SJSA1 (cell line): Measurements from ENCODE around the gene DKK1. TPM values are rescaled to one million over a fixed set of nuclear protein-coding genes. Genes with fewer than 3 reads are reported as not detected.
"Not testable (repeated sequence)": the region's sequence is repeated elsewhere in the genome, so short reads cannot be mapped to it uniquely, and the experiment has no call there.

ENCODE experiments used
- DNase-seq, 2 experiments: peaks; one replicate each; pipeline ENCODE4 v3.0.0-alpha.2; 2015 to 2020; ENCODE audit warnings: low spot score in 2 of 2, low read depth in 1 of 2
- H3K27ac ChIP-seq: fragments of 250-450 bp; sonication (Bioruptor Pico); 2 replicates; pipeline ENCODE4 v1.5.1; 2020; ENCODE audit warnings: mild to moderate bottlenecking, moderate library complexity
- H3K27me3 ChIP-seq: fragments of 250-450 bp; sonication (Bioruptor Pico); replicated peaks from 2 replicates; pipeline ENCODE4 v1.5.1; 2020; ENCODE audit warnings: mild to moderate bottlenecking, moderate library complexity
- H3K36me3 ChIP-seq: fragments of 250-450 bp; sonication (Bioruptor Pico); 2 replicates; pipeline ENCODE4 v1.5.1; 2020; ENCODE audit warnings: mild to moderate bottlenecking
- H3K4me1 ChIP-seq: fragments of 250-450 bp; sonication (Bioruptor Pico); replicated peaks from 2 replicates; pipeline ENCODE4 v1.6.1; 2021; ENCODE audit warnings: mild to moderate bottlenecking
- H3K4me3 ChIP-seq: fragments of 250-450 bp; sonication (Bioruptor Pico); 2 replicates; pipeline ENCODE4 v1.5.1; 2020; ENCODE audit warnings: mild to moderate bottlenecking
- H3K9me3 ChIP-seq: fragments of 250-450 bp; sonication (Bioruptor Pico); replicated peaks from 2 replicates; pipeline ENCODE4 v1.5.1; 2020; ENCODE audit warnings: mild to moderate bottlenecking
- total RNA-seq: library from RNA; depleted of rRNA; stranded (reverse); fragments of >200 nt; shearing (Covaris generic); gene quantifications from 2 replicates; pipeline ENCODE4 v1.2.3, GENCODE V29; 2014

The DKK1 gene
- total RNA-seq, 1 experiment from 2014 or later, result 29.7 TPM

DNA sequence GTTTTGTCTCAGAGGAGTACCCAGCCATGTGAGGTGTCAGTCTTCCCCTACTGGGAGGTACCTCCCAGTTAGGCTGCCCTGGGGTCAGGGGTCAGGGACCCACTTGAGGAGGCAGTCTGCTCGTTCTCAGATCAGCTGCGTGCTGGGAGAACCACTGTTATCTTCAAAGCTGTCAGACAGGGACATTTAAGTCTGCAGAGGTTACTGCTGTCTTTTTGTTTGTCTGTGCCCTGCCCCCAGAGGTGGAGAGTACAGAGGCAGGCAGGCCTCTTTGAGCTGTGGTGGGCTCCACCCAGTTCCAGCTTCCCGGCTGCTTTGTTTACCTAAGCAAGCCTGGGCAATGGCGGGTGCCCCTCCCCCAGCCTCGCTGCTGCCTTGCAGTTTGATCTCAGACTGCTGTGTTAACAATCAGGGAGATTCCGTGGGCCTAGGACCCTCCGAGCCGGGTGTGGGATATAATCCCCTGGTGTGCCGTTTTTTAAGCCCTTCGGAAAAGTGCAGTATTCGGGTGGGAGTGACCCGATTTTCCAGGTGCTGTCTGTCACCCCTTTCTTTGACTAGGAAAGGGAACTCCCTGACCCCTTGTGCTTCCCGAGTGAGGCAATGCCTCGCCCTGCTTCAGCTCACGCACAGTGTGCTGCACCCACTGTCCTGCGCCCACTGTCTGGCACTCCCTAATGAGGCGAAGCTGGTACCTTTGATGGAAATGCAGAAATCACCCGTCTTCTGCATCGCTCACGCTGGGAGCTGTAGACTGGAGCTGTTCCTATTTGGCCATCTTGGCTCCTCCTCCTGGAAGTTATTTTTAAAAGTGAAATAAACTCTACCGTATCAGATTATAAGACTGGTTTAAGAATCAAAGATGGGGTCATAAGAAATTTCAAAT lies 51.7 kb downstream of the DKK1 start:
- DNase-seq, H3K36me3 ChIP-seq, H3K9me3 ChIP-seq, H3K27me3 ChIP-seq, H3K4me3 ChIP-seq, H3K4me1 ChIP-seq, H3K27ac ChIP-seq: not testable (repeated sequence)
